NCI-H524 treated with DMSO at 0.1 percent for 48 hours (cell line): ENCODE results near the gene PIPOX.
A peak's percentile ranks its signal among the peaks of the same experiment; 100 is the strongest.

Experiments used
- DNase-seq: peaks from one replicate; lab custom pipeline; 2025; lab: John Stamatoyannopoulos, UW

PIPOX gene

GRCh38 chr17:29099527-29099926, 56.6 kb downstream of the PIPOX start:
- no peak for DNase-seq

- no peak for DNase-seq
These were observed 57.4 kb downstream of the PIPOX start for GRCh38 chr17:29100296-29100695.

- peak; percentile 89 for DNase-seq
These were observed 59.1 kb downstream of the PIPOX start for GRCh38 chr17:29102046-29102445.

GRCh38 chr17:29102741-29103181, 59.8 kb downstream of the PIPOX start:
- no peak for DNase-seq

- DNase-seq = peak; percentile 20
These were observed 60.4 kb downstream of the PIPOX start for GRCh38 chr17:29103341-29103740.
